Activated naive CD8-positive, alpha-beta T cell treated with anti-CD3 and anti-CD28 coated beads for 36 hours (primary cell): ENCODE results near the gene NR2F6. TPM values are rescaled to one million over a fixed set of nuclear protein-coding genes. Genes with fewer than 3 reads are reported as not detected.
"Not testable (repeated sequence)": the region's sequence is repeated elsewhere in the genome, so short reads cannot be mapped to it uniquely, and the experiment has no call there.

Source experiments
- DNase-seq: peaks from one replicate; pipeline ENCODE4 v3.0.0; 2021
- H3K27ac Mint-ChIP-seq: one replicate; pipeline ENCODE4 v1.8.0; 2022; ENCODE audit warnings: mild to moderate bottlenecking, moderate library complexity, mixed read lengths
- H3K27me3 Mint-ChIP-seq: one replicate; pipeline ENCODE4 v1.8.0; 2022; ENCODE audit warnings: mild to moderate bottlenecking, mixed read lengths
- H3K36me3 Mint-ChIP-seq: one replicate; pipeline ENCODE4 v1.8.0; 2021; ENCODE audit warnings: mild to moderate bottlenecking, mixed read lengths
- H3K4me1 Mint-ChIP-seq: one replicate; pipeline ENCODE4 v1.8.0; 2021; ENCODE audit warnings: mixed read lengths
- H3K4me3 Mint-ChIP-seq: one replicate; pipeline ENCODE4 v1.8.0; 2022; ENCODE audit warnings: mild to moderate bottlenecking, moderate library complexity, mixed read lengths
- H3K9me3 Mint-ChIP-seq: one replicate; pipeline ENCODE4 v1.8.0; 2022; ENCODE audit warnings: mixed read lengths
- total RNA-seq, 2 experiments: library from RNA; stranded (reverse); gene quantifications; one replicate each; pipeline ENCODE4 v1.2.3, GENCODE V29; 2021

Gene NR2F6
- total RNA-seq, 2 experiments from 2014 or later = 6.9 to 7.1 TPM

DNA sequence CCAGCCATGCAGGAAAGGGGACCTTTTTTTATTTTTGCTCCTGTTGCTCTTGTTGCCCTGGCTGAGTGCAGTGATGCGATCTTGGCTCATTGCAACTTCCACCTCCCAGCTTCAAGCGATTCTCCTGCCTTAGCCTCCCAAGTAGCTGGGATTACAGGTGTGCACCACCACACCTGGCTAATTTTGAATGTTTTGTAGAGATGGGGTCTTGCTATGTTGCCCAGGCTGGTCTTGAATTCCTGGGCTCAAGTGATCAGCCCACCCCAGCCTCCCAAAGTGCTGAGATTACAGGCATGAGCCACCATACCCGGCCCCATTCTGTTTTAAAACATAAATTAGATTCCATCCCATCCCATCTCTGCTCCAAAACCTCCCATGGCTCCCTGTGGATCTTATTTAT, 29.2 kb upstream of the NR2F6 start:
- not testable (repeated sequence) for H3K27ac Mint-ChIP-seq, H3K4me1 Mint-ChIP-seq, DNase-seq, H3K9me3 Mint-ChIP-seq, H3K27me3 Mint-ChIP-seq, H3K4me3 Mint-ChIP-seq
- H3K36me3 Mint-ChIP-seq = peaks cover 34% of the 10 kb centered on the region

GRCh38 chr19:17268754-17269153, 23.0 kb upstream of the NR2F6 start:
- Mint-ChIP-seq H3K27me3 (peaks cover 4% of the 10 kb centered on the region), H3K9me3 (peaks cover 4% of the 10 kb centered on the region), H3K4me1 (peaks cover 8% of the 10 kb centered on the region), H3K36me3 (peaks cover 20% of the 10 kb centered on the region), H3K4me3 (peak overlapping the region; percentile 86), H3K27ac (no peak overlapping the region)
- no peak for DNase-seq

DNA sequence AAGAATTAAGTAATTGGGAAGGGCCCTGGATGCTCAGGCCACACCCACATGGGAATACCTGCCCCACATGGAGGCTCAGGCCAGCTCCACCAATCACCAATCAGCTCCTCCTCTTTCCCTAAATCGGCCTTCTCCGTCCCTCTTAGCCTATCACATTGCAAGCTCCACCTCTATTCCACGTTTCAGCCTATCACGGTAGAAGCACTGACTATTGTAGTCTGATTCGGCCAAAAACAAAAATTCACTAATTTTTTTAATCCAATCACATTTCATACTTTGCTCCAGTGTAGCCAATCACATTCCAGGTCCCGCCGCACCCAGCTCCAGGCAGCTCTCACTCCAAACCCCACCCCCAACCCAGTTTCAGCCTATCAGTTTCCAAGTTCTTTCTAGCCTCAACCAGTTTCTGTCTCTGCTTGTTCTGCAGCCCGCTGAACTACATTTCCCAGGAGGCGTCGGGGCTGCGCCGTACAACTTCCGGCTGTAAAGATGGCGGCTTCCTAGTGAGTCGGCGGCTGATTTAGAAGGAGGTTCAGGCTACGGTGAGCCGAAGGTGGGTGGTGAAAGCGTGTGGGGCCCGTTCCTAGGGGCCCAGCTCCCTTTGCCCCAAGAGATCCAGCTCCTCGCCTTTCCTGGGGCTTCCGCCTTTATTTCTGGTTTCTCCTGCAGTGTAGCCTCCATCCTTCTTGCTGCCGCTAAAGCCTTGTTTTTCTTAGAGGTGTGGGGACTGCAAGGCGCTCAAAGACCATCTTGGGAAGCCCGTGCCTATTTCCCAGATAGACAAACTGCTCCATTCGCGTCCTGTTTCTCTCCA, 21.5 kb upstream of the NR2F6 start, which contains the start of gene BABAM1:
Gene BABAM1 (plus strand): TSS at position 469 of the 814 bp plus-strand sequence. CDS start 1,364 bp downstream, outside the sequence.
- Mint-ChIP-seq H3K27ac (peak within 1 kb of the TSS; percentile 73), H3K9me3 (peaks cover 4% of the 10 kb centered on the region), H3K4me1 (peaks cover 8% of the 10 kb centered on the region), H3K4me3 (peak within 1 kb of the TSS; percentile 86), H3K27me3 (peaks cover 4% of the 10 kb centered on the region), H3K36me3 (peaks cover 18% of the 10 kb centered on the region)
- DNase-seq = peak; percentile 95

GRCh38 chr19:17266589-17266974, 20.9 kb upstream of the NR2F6 start:
- Mint-ChIP-seq H3K9me3 (peaks cover 4% of the 10 kb centered on the region), H3K4me1 (peaks cover 8% of the 10 kb centered on the region), H3K27me3 (peaks cover 4% of the 10 kb centered on the region), H3K27ac (peak overlapping the region; percentile 73), H3K36me3 (peaks cover 18% of the 10 kb centered on the region), H3K4me3 (peak overlapping the region; percentile 86)
- no peak for DNase-seq

DNA sequence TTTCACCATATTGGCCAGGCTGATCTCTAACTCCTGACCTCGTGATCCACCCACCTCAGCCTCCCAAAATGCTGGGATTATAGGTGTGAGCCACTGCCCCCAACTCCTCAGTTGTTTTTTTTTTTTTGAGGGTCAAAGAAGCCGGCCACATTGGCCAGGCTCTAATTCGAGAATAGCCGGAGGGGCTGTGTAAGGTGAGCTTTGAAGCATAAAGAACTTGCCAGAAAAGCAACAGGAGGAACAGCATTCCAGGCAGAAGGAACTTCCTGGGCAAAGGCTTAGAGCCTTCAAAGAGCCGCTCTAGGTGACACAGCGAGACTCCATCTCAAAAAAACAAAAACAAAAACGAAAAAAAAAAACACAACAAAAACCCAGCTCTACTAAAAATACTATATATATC, 20.3 kb upstream of the NR2F6 start:
- peaks cover 8% of the 10 kb centered on the region for H3K4me1 Mint-ChIP-seq
- H3K9me3 Mint-ChIP-seq = peaks cover 4% of the 10 kb centered on the region
- peaks cover 4% of the 10 kb centered on the region for H3K27me3 Mint-ChIP-seq
- no peak for DNase-seq
- H3K36me3 Mint-ChIP-seq = peaks cover 14% of the 10 kb centered on the region
- no peak overlapping the region for H3K4me3 Mint-ChIP-seq
- H3K27ac Mint-ChIP-seq = no peak overlapping the region

GRCh38 chr19:17264641-17264979, 18.9 kb upstream of the NR2F6 start, which contains the start of gene USHBP1:
TSS of gene USHBP1 (minus strand) at chr19:17264745. CDS start at chr19:17264299, 446 bp downstream.
- no peak within 1 kb of the TSS for H3K4me3 Mint-ChIP-seq
- H3K4me1 Mint-ChIP-seq = peaks cover 10% of the 10 kb centered on the region
- H3K36me3 Mint-ChIP-seq = peaks cover 4% of the 10 kb centered on the region
- H3K27ac Mint-ChIP-seq = no peak within 1 kb of the TSS
- H3K27me3 Mint-ChIP-seq = peaks cover 4% of the 10 kb centered on the region
- DNase-seq = no peak
- H3K9me3 Mint-ChIP-seq = peaks cover 5% of the 10 kb centered on the region

- DNase-seq = no peak
- H3K4me3 Mint-ChIP-seq = no peak overlapping the region
- H3K4me1 Mint-ChIP-seq = peaks cover 10% of the 10 kb centered on the region
- peaks cover 4% of the 10 kb centered on the region for H3K27me3 Mint-ChIP-seq
- peaks cover 2% of the 10 kb centered on the region for H3K36me3 Mint-ChIP-seq
- no peak overlapping the region for H3K27ac Mint-ChIP-seq
- H3K9me3 Mint-ChIP-seq = peaks cover 5% of the 10 kb centered on the region
These were observed 18.3 kb upstream of the NR2F6 start for GRCh38 chr19:17263712-17264640.

DNA sequence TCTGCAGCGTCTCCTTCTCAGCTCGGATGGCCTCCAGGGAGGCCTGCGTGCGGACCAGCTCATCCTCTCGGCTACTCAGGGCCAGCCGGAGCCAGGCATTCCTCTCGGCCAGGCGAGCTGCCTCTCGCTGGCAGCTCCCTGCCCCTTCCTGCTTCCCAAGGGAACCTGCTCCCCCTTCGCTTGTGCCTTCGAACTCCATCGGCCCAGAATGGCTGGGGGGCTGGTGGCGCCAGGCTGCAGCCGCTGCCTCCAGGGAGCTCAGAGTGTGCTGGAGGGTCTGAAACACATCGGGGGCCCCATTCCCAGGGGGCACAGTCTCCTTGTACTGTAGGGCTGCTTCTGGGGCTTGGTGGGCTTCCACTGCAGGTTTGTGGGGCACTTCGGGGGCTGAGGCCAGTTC, 16.8 kb upstream of the NR2F6 start:
- Mint-ChIP-seq H3K27ac (no peak overlapping the region), H3K4me1 (peaks cover 10% of the 10 kb centered on the region), H3K27me3 (peaks cover 4% of the 10 kb centered on the region), H3K36me3 (peaks cover 2% of the 10 kb centered on the region), H3K9me3 (peaks cover 5% of the 10 kb centered on the region), H3K4me3 (no peak overlapping the region)
- no peak for DNase-seq

DNA sequence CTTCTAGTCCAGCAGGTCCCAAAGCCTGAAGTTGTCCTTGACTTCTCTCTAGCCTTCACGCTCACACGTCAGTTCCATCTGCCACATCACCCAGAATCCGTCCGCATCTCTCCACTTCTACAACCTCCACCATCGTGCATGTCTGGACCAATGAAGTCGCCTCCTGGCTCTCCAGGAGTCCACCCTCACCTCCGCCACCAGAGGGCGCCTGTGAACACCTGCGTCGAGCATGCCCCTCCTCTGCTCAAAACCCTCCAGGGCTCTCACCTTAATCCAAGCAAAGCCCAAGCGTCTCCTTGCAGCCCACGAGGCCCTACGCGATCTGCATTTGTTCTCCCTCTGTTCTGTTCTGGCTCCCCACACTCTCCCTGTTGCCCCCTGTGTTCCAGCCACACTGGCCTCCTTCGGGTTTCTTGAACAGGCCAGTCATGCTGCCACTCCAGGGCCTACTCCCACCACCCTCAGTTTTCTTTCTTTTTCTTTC, 15.2 kb upstream of the NR2F6 start:
- Mint-ChIP-seq H3K9me3 (peaks cover 1% of the 10 kb centered on the region), H3K36me3 (no peaks in the 10 kb centered on the region), H3K4me1 (peaks cover 3% of the 10 kb centered on the region), H3K27ac (no peak overlapping the region), H3K27me3 (no peaks in the 10 kb centered on the region), H3K4me3 (no peak overlapping the region)
- peak; percentile 88 for DNase-seq

GRCh38 chr19:17259934-17260333, 14.2 kb upstream of the NR2F6 start:
- DNase-seq = no peak
- no peaks in the 10 kb centered on the region for H3K36me3 Mint-ChIP-seq
- H3K4me3 Mint-ChIP-seq = no peak overlapping the region
- peaks cover 1% of the 10 kb centered on the region for H3K9me3 Mint-ChIP-seq
- H3K27ac Mint-ChIP-seq = no peak overlapping the region
- H3K27me3 Mint-ChIP-seq = no peaks in the 10 kb centered on the region
- peaks cover 3% of the 10 kb centered on the region for H3K4me1 Mint-ChIP-seq

- no peaks in the 10 kb centered on the region for H3K27me3 Mint-ChIP-seq
- H3K27ac Mint-ChIP-seq = no peak overlapping the region
- peaks cover 1% of the 10 kb centered on the region for H3K9me3 Mint-ChIP-seq
- no peaks in the 10 kb centered on the region for H3K36me3 Mint-ChIP-seq
- DNase-seq = no peak
- H3K4me3 Mint-ChIP-seq = no peak overlapping the region
- H3K4me1 Mint-ChIP-seq = peaks cover 3% of the 10 kb centered on the region
These were observed 13.5 kb upstream of the NR2F6 start for GRCh38 chr19:17259118-17259780.

- H3K9me3 Mint-ChIP-seq = peaks cover 1% of the 10 kb centered on the region
- H3K4me3 Mint-ChIP-seq = no peak overlapping the region
- no peak for DNase-seq
- H3K36me3 Mint-ChIP-seq = no peaks in the 10 kb centered on the region
- H3K27ac Mint-ChIP-seq = no peak overlapping the region
- H3K27me3 Mint-ChIP-seq = no peaks in the 10 kb centered on the region
- H3K4me1 Mint-ChIP-seq = peaks cover 3% of the 10 kb centered on the region
These were observed 10.4 kb upstream of the NR2F6 start for GRCh38 chr19:17256130-17256529.

DNA sequence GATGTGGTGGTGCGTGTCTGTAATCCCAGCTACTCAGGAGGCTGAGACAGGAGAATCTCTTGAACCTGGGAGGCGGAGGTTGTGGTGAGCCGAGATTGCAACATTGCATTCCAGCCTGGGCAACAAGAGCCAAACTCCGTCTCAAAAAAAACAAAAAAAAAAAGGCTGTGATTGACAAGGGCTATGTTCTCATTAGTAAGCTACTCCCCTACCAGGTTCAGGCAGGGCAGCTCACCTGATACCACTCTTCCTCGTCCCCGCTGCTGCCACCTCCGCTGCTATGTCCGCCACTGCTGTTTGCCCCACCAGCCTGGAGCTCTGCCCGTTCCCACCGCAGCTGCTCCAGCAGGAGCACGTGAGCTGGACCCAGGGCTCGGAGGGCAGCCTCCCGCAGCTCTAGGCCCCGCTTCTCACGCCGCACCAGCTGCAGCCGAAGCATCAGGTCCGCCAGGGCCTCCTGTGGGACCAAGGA, 9.5 kb upstream of the NR2F6 start:
- H3K4me1 Mint-ChIP-seq = no peaks in the 10 kb centered on the region
- no peaks in the 10 kb centered on the region for H3K36me3 Mint-ChIP-seq
- H3K9me3 Mint-ChIP-seq = no peaks in the 10 kb centered on the region
- H3K4me3 Mint-ChIP-seq = no peak overlapping the region
- no peaks in the 10 kb centered on the region for H3K27me3 Mint-ChIP-seq
- H3K27ac Mint-ChIP-seq = no peak overlapping the region
- no peak for DNase-seq

DNA sequence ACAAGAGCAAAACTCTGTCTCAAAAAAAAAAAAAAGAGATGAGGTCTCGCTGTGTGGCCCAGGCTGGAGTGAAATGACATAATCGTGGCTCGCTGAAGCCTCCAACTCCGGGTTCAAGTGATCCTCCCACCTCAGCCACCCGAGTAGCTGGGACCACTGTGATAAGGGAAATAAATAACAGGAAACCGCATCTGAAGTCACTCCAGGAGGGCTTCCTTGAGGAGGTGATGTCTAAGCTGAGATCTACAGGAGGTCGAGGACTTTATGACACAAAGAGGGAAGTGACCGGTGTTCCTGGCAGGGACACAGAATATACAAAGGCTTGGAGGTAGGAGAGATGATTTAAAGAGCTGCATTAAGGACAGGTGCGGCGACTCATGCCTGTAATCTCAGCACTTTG, 8.9 kb upstream of the NR2F6 start:
- no peaks in the 10 kb centered on the region for H3K9me3 Mint-ChIP-seq
- H3K27me3 Mint-ChIP-seq = no peaks in the 10 kb centered on the region
- no peaks in the 10 kb centered on the region for H3K36me3 Mint-ChIP-seq
- no peak overlapping the region for H3K27ac Mint-ChIP-seq
- no peaks in the 10 kb centered on the region for H3K4me1 Mint-ChIP-seq
- peak overlapping the region; percentile 26 for H3K4me3 Mint-ChIP-seq
- DNase-seq = no peak
